Measurements from ENCODE around the gene TOX3.

GRCh38 chr16:52577130-52577706, 30.3 kb upstream of the TOX3 start:
- TF ChIP-seq CTCF (tag by site-specific recombination; IDR thresholded peaks at IDR 0.05) (no peak), YY1 (tag by site-specific recombination; IDR thresholded peaks at IDR 0.05) (no peak), ZNF266 (tag by site-specific recombination; IDR thresholded peaks at IDR 0.05; ENCODE audit: low read depth) (no peak), ZNF112 (tag by site-specific recombination; IDR thresholded peaks at IDR 0.05) (no peak)

Measured in HEK293 (cell line).